Measurements from ENCODE around the gene TBL3.
"Not testable (repeated sequence)": the region's sequence is repeated elsewhere in the genome, so short reads cannot be mapped to it uniquely, and the experiment has no call there.

Gene TBL3

DNA sequence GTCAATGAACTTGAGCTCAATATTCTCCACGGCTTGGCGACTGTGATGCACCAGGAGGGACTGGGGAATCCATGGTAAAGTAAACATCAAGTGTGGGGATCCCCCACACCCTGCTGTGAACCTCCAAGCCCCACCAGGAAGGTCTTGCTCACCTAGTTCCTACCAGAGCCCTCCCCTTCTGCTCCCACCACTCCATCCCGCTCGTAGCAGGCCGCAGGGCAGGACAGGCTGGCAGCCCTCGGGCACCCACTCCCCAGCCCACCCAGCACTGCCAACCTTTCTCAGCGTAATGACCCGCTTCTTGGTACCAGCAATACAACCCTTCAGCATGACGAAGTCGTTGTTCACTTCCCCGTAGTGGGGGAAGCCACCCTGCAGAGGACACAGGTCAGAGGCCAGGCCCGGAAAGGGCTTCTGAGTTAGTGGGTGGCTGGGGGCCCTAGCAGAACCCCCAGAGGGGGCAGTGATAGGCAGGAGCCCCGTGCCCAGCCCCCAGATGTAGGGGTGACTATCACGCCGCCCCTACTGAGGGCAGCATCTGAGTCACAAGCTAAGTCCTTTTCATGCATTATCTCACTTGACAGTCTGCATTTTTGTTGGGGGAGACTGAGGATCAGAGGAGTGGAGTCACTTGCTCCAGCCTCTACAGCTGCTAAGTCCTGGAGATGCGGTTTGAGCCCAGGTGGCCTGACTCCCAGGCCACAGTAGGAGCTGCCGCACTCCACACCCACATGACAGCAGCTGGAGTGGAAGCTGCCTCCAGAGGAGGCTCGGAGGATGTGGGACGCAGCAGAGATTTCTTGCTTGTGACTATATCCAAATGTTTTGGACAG, 26.1 kb upstream of the TBL3 start:
- no peak overlapping the region for H3K27ac ChIP-seq (ENCODE audit: low read length)
- peaks cover 0 to 4% of the 10 kb centered on the region in 2 donors for H3K36me3 ChIP-seq (ENCODE audit: control insufficient read depth in 1 of 2, insufficient read depth in 2 of 2, low read length in 2 of 2)
- H3K9me3 ChIP-seq (ENCODE audit: control insufficient read depth in 1 of 2, low read length in 2 of 2), result no peaks in the 10 kb centered on the region
- no peak overlapping the region for H3K4me3 ChIP-seq (ENCODE audit: low read depth in 1 of 2, low read length in 2 of 2)
- peaks cover 10 to 15% of the 10 kb centered on the region in 2 donors for H3K4me1 ChIP-seq (ENCODE audit: control insufficient read depth in 1 of 2, insufficient read depth in 2 of 2, low read length in 2 of 2)
- H3K27me3 ChIP-seq (ENCODE audit: low read depth, low read length), result no peaks in the 10 kb centered on the region

DNA sequence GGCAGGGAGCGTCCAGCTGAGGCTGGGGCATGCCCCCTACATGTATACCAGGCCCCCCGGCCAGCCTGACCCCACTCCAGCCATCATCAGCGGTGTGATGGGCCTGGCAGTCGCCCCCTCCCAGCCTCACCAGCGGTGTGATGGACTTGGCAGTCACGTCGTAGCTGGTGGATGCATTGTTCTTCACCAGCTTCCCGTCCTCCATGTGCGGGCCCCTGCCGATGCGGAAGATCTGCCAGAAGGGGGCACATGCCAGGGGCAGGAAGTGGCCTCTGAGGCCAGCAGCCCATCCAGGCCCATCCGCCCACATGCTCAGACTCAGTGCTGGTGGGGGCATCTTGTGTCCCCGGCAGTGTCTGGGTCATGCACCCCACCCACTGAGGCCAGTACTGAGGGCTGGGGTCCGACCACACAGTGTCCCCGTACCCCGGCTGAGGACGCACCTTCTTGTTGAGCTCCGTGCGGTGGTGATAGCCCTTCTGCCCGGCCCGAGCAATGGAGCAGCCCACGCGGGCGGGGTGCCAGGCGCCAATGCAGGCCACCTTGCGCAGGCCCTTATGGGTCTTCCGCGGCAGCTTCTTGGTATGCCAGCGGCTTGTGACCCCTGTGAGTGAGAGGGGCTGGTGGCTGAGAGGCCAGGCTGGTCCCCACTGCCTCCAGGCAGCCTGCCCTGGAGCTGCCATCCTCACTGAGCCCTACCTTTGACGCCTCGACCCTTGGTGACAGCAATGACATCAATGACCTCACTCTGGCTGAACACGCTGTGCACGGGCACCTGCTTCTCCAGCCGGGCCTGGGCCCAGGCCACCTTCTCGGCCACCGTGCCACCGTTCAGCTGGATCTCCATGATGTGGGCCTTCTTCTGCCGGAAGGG, 25.1 kb upstream of the TBL3 start:
- Histone ChIP-seq H3K27me3 (ENCODE audit: low read depth, low read length) (no peaks in the 10 kb centered on the region), H3K36me3 (ENCODE audit: control insufficient read depth in 1 of 2, insufficient read depth in 2 of 2, low read length in 2 of 2) (no peaks in the 10 kb centered on the region), H3K9me3 (ENCODE audit: control insufficient read depth in 1 of 2, low read length in 2 of 2) (no peaks in the 10 kb centered on the region), H3K4me3 (ENCODE audit: low read depth in 1 of 2, low read length in 2 of 2) (no peak overlapping the region), H3K27ac (ENCODE audit: low read length) (no peak overlapping the region), H3K4me1 (ENCODE audit: control insufficient read depth in 1 of 2, insufficient read depth in 2 of 2, low read length in 2 of 2) (peaks cover 6 to 11% of the 10 kb centered on the region in 2 donors)

DNA sequence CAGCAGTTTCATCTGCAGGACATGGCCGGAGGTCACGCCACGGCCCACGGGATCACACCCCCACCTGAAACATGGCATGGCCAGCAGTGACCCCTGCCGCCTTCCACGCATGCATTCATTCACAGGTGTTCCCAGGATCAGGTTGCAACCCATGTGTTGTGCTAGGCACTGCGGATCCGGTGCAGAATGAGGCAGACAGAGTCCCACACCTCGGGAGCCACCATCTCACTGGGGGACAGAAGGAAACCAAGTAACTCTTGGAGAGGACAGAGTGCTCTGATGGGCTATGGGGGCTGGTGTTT, 24.5 kb upstream of the TBL3 start:
- H3K36me3 ChIP-seq (ENCODE audit: control insufficient read depth in 1 of 2, insufficient read depth in 2 of 2, low read length in 2 of 2), result no peaks in the 10 kb centered on the region
- peaks cover under 1 to 5% of the 10 kb centered on the region in 2 donors for H3K4me1 ChIP-seq (ENCODE audit: control insufficient read depth in 1 of 2, insufficient read depth in 2 of 2, low read length in 2 of 2)
- H3K4me3 ChIP-seq (ENCODE audit: low read depth in 1 of 2, low read length in 2 of 2), result no peak overlapping the region
- no peaks in the 10 kb centered on the region for H3K27me3 ChIP-seq (ENCODE audit: low read depth, low read length)
- no peaks in the 10 kb centered on the region for H3K9me3 ChIP-seq (ENCODE audit: control insufficient read depth in 1 of 2, low read length in 2 of 2)
- no peak overlapping the region for H3K27ac ChIP-seq (ENCODE audit: low read length)

DNA sequence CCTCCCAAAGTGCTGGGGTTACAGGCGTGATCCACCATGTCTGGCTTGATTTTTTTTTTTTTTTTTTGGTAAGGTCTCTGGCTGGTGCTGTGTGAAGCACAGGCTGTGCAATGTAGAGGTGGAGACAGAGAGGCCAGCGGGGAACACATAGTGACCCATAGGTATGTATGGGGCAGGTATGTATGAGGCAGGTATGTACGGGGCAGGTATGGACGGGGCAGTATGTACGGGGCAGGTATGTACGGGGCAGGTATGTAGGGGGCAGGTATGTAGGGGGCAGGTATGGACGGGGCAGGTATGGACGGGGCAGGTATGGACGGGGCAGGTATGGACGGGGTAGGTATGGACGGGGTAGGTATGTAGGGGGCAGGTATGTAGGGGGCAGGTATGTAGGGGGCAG, 22.3 kb upstream of the TBL3 start:
- H3K9me3 ChIP-seq (ENCODE audit: control insufficient read depth in 1 of 2, low read length in 2 of 2), result no peaks in the 10 kb centered on the region
- no peak overlapping the region for H3K27ac ChIP-seq (ENCODE audit: low read length)
- no peaks in the 10 kb centered on the region for H3K36me3 ChIP-seq (ENCODE audit: control insufficient read depth in 1 of 2, insufficient read depth in 2 of 2, low read length in 2 of 2)
- no peaks in the 10 kb centered on the region for H3K27me3 ChIP-seq (ENCODE audit: low read depth, low read length)
- no peak overlapping the region for H3K4me3 ChIP-seq (ENCODE audit: low read depth in 1 of 2, low read length in 2 of 2)
- H3K4me1 ChIP-seq (ENCODE audit: control insufficient read depth in 1 of 2, insufficient read depth in 2 of 2, low read length in 2 of 2), result no peaks in the 10 kb centered on the region

DNA sequence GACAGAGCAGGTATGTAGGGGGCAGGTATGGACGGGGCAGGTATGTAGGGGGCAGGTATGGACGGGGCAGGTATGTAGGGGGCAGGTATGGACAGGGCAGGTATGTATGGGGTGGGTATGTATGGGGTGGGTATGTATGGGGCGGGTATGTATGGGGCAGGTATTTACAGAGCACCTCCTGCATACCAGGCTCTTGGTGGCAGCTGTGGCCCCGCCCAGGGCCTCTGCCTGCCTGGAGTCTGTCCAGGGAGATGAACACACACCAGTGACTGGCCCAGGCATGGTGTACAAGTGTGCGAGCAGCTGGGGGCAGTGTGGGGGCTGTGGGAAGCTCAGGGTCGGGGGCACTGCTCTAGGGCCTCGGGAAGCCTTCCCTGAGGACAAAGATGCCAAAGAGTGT, 21.8 kb upstream of the TBL3 start:
- Histone ChIP-seq H3K4me3 (ENCODE audit: low read depth in 1 of 2, low read length in 2 of 2) (no peak overlapping the region), H3K27ac (ENCODE audit: low read length) (no peak overlapping the region), H3K4me1 (ENCODE audit: control insufficient read depth in 1 of 2, insufficient read depth in 2 of 2, low read length in 2 of 2) (no peaks in the 10 kb centered on the region), H3K27me3 (ENCODE audit: low read depth, low read length) (no peaks in the 10 kb centered on the region), H3K36me3 (ENCODE audit: control insufficient read depth in 1 of 2, insufficient read depth in 2 of 2, low read length in 2 of 2) (no peaks in the 10 kb centered on the region), H3K9me3 (ENCODE audit: control insufficient read depth in 1 of 2, low read length in 2 of 2) (no peaks in the 10 kb centered on the region)

DNA sequence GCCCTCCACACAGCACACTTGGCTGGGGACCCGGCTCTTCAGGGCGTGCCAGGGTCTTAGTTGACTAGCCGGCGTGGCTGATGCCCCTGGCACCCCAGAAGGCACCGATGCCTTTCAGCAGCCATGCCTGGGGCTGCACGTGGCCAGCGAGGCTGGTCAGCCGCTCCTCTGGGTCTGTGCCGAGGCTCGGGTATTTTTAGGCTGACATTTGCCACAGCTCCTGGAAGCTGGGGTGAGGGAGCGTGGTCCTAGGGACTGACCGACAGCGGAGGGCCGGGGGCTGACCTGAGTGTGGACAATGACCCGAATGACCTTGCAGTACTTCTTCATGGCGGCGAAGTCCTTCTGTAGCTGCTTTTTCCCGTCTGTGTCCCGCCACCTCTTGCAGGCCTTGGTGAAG, 21.3 kb upstream of the TBL3 start:
- Histone ChIP-seq H3K27ac (ENCODE audit: low read length) (no peak overlapping the region), H3K4me3 (ENCODE audit: low read depth in 1 of 2, low read length in 2 of 2) (no peak overlapping the region), H3K27me3 (ENCODE audit: low read depth, low read length) (no peaks in the 10 kb centered on the region), H3K36me3 (ENCODE audit: control insufficient read depth in 1 of 2, insufficient read depth in 2 of 2, low read length in 2 of 2) (no peaks in the 10 kb centered on the region), H3K9me3 (ENCODE audit: control insufficient read depth in 1 of 2, low read length in 2 of 2) (no peaks in the 10 kb centered on the region), H3K4me1 (ENCODE audit: control insufficient read depth in 1 of 2, insufficient read depth in 2 of 2, low read length in 2 of 2) (no peaks in the 10 kb centered on the region)

DNA sequence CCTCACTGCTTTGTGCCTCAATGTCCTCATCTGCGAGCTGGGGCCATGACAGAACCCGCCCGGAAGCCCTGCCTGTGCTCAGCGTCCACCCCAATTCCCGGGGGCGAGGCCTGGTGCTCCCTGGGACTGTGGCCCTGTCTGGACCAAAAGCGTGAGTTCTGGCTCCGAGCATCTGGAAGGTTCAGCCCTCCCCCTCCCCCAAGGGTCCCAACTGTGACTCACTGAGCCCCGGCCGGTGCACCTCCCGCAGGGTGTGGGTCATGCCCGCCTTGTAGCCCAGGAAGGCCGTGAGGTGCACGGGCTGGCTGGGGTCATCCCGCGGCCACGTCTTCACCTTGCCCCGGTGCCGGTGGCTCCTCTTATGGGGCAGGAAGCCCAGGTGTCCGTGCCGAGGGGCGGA, 18.1 kb upstream of the TBL3 start:
- Histone ChIP-seq H3K27ac (ENCODE audit: low read length) (no peak overlapping the region), H3K27me3 (ENCODE audit: low read depth, low read length) (no peaks in the 10 kb centered on the region), H3K9me3 (ENCODE audit: control insufficient read depth in 1 of 2, low read length in 2 of 2) (no peaks in the 10 kb centered on the region), H3K36me3 (ENCODE audit: control insufficient read depth in 1 of 2, insufficient read depth in 2 of 2, low read length in 2 of 2) (no peaks in the 10 kb centered on the region), H3K4me1 (ENCODE audit: control insufficient read depth in 1 of 2, insufficient read depth in 2 of 2, low read length in 2 of 2) (peaks cover 0 to 1% of the 10 kb centered on the region in 2 donors), H3K4me3 (ENCODE audit: low read depth in 1 of 2, low read length in 2 of 2) (no peak overlapping the region)

DNA sequence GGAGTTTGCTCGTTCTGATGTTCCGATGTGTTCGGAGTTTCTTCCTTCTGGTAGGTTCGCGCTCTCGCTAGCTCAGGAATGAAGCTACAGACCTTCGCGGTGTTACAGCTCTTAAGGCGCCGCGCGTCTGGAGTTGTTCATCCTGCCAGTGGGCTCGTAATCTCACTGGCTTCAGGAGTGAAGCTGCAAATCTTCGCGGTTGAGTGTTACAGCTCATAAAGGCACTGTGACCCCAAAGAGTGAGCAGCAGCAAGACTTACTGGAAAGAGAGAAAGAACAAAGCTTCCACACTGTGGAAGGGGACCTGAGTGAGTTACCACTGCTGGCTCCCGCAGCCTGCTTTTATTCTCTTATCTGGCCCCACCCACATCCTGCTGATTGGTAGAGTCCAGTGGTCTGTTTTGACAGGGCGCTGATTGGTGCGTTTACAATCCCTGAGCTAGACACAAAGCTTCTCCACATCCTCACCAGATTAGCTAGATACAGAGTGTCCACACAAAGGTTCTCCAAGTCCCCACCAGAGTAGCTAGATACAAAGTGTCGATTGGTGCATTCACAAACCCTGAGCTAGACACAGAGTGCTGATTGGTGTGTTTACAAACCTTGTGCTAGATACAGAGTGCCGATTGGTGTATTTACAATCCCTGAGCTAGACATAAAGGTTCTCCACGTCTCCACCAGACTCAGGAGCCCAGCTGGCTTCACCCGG, 14.3 kb upstream of the TBL3 start:
- H3K4me3 ChIP-seq (ENCODE audit: low read depth in 1 of 2, low read length in 2 of 2); H3K9me3 ChIP-seq (ENCODE audit: control insufficient read depth in 1 of 2, low read length in 2 of 2); H3K27ac ChIP-seq (ENCODE audit: low read length); H3K27me3 ChIP-seq (ENCODE audit: low read depth, low read length): not testable (repeated sequence)
- Histone ChIP-seq H3K4me1 (ENCODE audit: control insufficient read depth in 1 of 2, insufficient read depth in 2 of 2, low read length in 2 of 2) (peaks cover 5 to 18% of the 10 kb centered on the region in 2 donors), H3K36me3 (ENCODE audit: control insufficient read depth in 1 of 2, insufficient read depth in 2 of 2, low read length in 2 of 2) (peaks cover 0 to 14% of the 10 kb centered on the region in 2 donors)

DNA sequence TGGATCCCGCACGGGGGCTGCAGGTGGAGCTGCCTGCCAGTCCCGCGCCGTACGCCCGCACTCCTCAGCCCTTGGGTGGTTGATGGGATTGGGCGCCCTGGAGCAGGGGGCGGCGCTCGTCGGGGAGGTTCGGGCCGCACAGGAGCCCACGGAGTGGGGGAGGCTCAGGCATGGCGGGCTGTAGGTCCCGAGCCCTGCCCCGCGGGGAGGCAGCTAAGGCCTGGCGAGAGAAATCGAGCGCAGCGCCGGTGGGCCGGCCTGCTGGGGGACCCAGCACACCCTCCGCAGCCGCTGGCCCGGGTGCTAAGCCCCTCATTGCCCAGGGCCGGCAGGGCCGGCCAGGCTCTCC, 13.7 kb upstream of the TBL3 start:
- peaks cover 3 to 19% of the 10 kb centered on the region in 2 donors for H3K36me3 ChIP-seq (ENCODE audit: control insufficient read depth in 1 of 2, insufficient read depth in 2 of 2, low read length in 2 of 2)
- peaks cover 5 to 21% of the 10 kb centered on the region in 2 donors for H3K4me1 ChIP-seq (ENCODE audit: control insufficient read depth in 1 of 2, insufficient read depth in 2 of 2, low read length in 2 of 2)
- not testable (repeated sequence) for H3K27ac ChIP-seq (ENCODE audit: low read length)

DNA sequence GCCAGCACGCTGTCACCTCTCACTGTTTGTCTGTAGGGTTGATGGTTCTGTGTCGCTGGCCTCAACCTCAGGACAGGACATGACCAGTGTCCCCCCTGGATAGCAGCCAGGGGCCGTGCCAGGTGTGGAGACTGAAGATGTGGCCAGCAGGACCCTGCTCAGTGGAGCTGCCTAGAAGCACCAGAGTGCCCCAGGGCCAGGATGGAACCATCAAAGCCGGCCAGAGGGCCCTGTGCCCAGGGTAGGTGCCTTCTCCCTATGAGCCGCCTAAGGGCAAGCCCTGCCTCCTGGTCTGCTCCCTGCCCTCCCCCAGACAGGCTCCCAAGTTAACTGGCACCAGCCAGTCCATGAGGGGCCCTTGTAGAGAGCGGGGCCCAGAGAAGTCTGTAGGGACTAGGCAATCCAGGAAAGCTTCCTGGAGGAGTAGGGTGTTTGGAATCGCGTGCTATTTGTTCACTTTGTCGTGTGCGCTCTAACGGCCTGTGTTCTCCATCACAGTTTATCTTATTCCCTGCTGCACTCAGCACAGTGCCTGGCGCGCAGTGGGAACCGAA, 13.1 kb upstream of the TBL3 start:
- Histone ChIP-seq H3K27ac (ENCODE audit: low read length) (no peak overlapping the region), H3K27me3 (ENCODE audit: low read depth, low read length) (no peaks in the 10 kb centered on the region), H3K9me3 (ENCODE audit: control insufficient read depth in 1 of 2, low read length in 2 of 2) (no peaks in the 10 kb centered on the region), H3K36me3 (ENCODE audit: control insufficient read depth in 1 of 2, insufficient read depth in 2 of 2, low read length in 2 of 2) (peaks cover 3 to 19% of the 10 kb centered on the region in 2 donors), H3K4me1 (ENCODE audit: control insufficient read depth in 1 of 2, insufficient read depth in 2 of 2, low read length in 2 of 2) (peaks cover 5 to 25% of the 10 kb centered on the region in 2 donors), H3K4me3 (ENCODE audit: low read depth in 1 of 2, low read length in 2 of 2) (peak overlapping the region; percentile 59 to 90)

More for the DNA sequence above, 13.7 kb upstream of the TBL3 start:
- H3K27me3 ChIP-seq (ENCODE audit: low read depth, low read length); H3K9me3 ChIP-seq (ENCODE audit: control insufficient read depth in 1 of 2, low read length in 2 of 2); H3K4me3 ChIP-seq (ENCODE audit: low read depth in 1 of 2, low read length in 2 of 2): not testable (repeated sequence)
